H9 (cell line): ENCODE results near the gene TBC1D22A. TPM values are rescaled to one million over a fixed set of nuclear protein-coding genes. Genes with fewer than 3 reads are reported as not detected.

Source experiments
- DNase-seq: peaks from one replicate; pipeline ENCODE4 v3.0.0-alpha.2; 2017
- H2AFZ ChIP-seq: one replicate; pipeline ENCODE4 v1.6.1; 2013; ENCODE audit warnings: mild to moderate bottlenecking, low read length, control low read depth, moderate library complexity
- H2AK5ac ChIP-seq: 2 replicates; pipeline ENCODE4 v1.6.1; 2013; ENCODE audit warnings: low read length, control low read depth, mixed read lengths; ENCODE audit not compliant: insufficient read length
- H2BK120ac ChIP-seq: one replicate; pipeline ENCODE4 v1.6.1; 2013; ENCODE audit warnings: low read depth, mild to moderate bottlenecking, low read length, control low read depth, inconsistent platforms; ENCODE audit not compliant: poor library complexity, severe bottlenecking
- H2BK12ac ChIP-seq: 2 replicates; pipeline ENCODE4 v1.6.1; 2013; ENCODE audit warnings: low read length, control low read depth, mixed read lengths, low read depth; ENCODE audit not compliant: insufficient read length
- H2BK15ac ChIP-seq: 2 replicates; pipeline ENCODE4 v1.6.1; 2013; ENCODE audit warnings: low read depth, low read length, control low read depth
- H2BK20ac ChIP-seq: one replicate; pipeline ENCODE4 v1.6.1; 2013; ENCODE audit warnings: low read depth, mild to moderate bottlenecking, low read length, control low read depth, inconsistent platforms; ENCODE audit not compliant: poor library complexity, severe bottlenecking
- H2BK5ac ChIP-seq: 2 replicates; pipeline ENCODE4 v1.6.1; 2013; ENCODE audit warnings: low read length, control low read depth, mixed read lengths; ENCODE audit not compliant: insufficient read length
- H3K14ac ChIP-seq: 2 replicates; pipeline ENCODE4 v1.6.1; 2013; ENCODE audit warnings: low read length, control low read depth; ENCODE audit not compliant: insufficient read depth
- H3K18ac ChIP-seq: 2 replicates; pipeline ENCODE4 v1.6.1; 2013; ENCODE audit warnings: low read depth, mild to moderate bottlenecking, mixed read lengths, low read length, control low read depth; ENCODE audit not compliant: insufficient read length
- H3K23ac ChIP-seq: 2 replicates; pipeline ENCODE4 v1.6.1; 2013; ENCODE audit warnings: low read length, control low read depth, mixed read lengths, low read depth; ENCODE audit not compliant: insufficient read length
- H3K23me2 ChIP-seq: 2 replicates; pipeline ENCODE4 v1.6.1; 2013; ENCODE audit warnings: low read depth, mild to moderate bottlenecking, mixed read lengths, low read length, control low read depth; ENCODE audit not compliant: insufficient read length, poor library complexity, severe bottlenecking
- H3K27ac ChIP-seq: 2 replicates; pipeline ENCODE4 v1.5.1; 2013; ENCODE audit warnings: low read length, control low read depth, mixed read lengths, low read depth; ENCODE audit not compliant: insufficient read length
- H3K27me3 ChIP-seq: 2 replicates; pipeline ENCODE4 v1.6.1; 2013; ENCODE audit warnings: low read length, control low read depth, inconsistent platforms; ENCODE audit not compliant: insufficient read depth
- H3K4ac ChIP-seq: 2 replicates; pipeline ENCODE4 v1.6.1; 2013; ENCODE audit warnings: low read depth, mild to moderate bottlenecking, control low read depth, inconsistent platforms, low read length, moderate library complexity
- H3K4me1 ChIP-seq: 2 replicates; pipeline ENCODE4 v1.6.1; 2013; ENCODE audit warnings: low read length, control low read depth, inconsistent platforms; ENCODE audit not compliant: insufficient read depth
- H3K4me2 ChIP-seq: 2 replicates; pipeline ENCODE4 v1.6.1; 2013; ENCODE audit warnings: low read length, control low read depth, mixed read lengths; ENCODE audit not compliant: insufficient read length, insufficient read depth
- H3K56ac ChIP-seq: 2 replicates; pipeline ENCODE4 v1.6.1; 2013; ENCODE audit warnings: low read depth, mild to moderate bottlenecking, mixed read lengths, low read length, control low read depth; ENCODE audit not compliant: insufficient read length
- H3K79me1 ChIP-seq: 2 replicates; pipeline ENCODE4 v1.6.1; 2013; ENCODE audit warnings: low read depth, mild to moderate bottlenecking, moderate library complexity, low read length, control low read depth, inconsistent platforms; ENCODE audit not compliant: insufficient read depth, poor library complexity, severe bottlenecking
- H3K79me2 ChIP-seq: 2 replicates; pipeline ENCODE4 v1.6.1; 2013; ENCODE audit warnings: low read length, control low read depth, inconsistent platforms; ENCODE audit not compliant: insufficient read depth
- H3K9ac ChIP-seq: 2 replicates; pipeline ENCODE4 v1.6.1; 2013; ENCODE audit warnings: low read length, control low read depth, mixed read lengths; ENCODE audit not compliant: insufficient read length; ENCODE audit errors: extremely low read depth
- H3K9me3 ChIP-seq: one replicate; pipeline ENCODE4 v1.6.1; 2013; ENCODE audit warnings: low read depth, low read length, inconsistent platforms; ENCODE audit not compliant: control insufficient read depth
- H3T11ph ChIP-seq: one replicate; pipeline ENCODE4 v1.6.1; 2013; ENCODE audit warnings: mild to moderate bottlenecking, low read length, control low read depth, inconsistent platforms
- H4K20me1 ChIP-seq: one replicate; pipeline ENCODE4 v1.6.1; 2013; ENCODE audit not compliant: control insufficient read depth, insufficient read length, insufficient read depth
- H4K5ac ChIP-seq: 2 replicates; pipeline ENCODE4 v1.6.1; 2013; ENCODE audit warnings: low read depth, mild to moderate bottlenecking, mixed read lengths, low read length, control low read depth; ENCODE audit not compliant: insufficient read length
- H4K8ac ChIP-seq: replicated peaks from 2 replicates; pipeline ENCODE4 v1.6.1; 2013; ENCODE audit warnings: low read length, control low read depth, mixed read lengths, low read depth; ENCODE audit not compliant: insufficient read length
- H4K91ac ChIP-seq: 2 replicates; pipeline ENCODE4 v1.6.1; 2013; ENCODE audit warnings: low read depth, mild to moderate bottlenecking, moderate library complexity, mixed read lengths, low read length, control low read depth; ENCODE audit not compliant: insufficient read length
- H3K27ac Mint-ChIP-seq, 3 experiments: 2 replicates in 2 of 3; 3 replicates in 1 of 3; pipeline ENCODE4 v1.8.0; 2020 to 2021; ENCODE audit warnings: mixed read lengths in 3 of 3, mild to moderate bottlenecking in 1 of 3, moderate library complexity in 1 of 3
- H3K27me3 Mint-ChIP-seq: 2 replicates; pipeline ENCODE4 v1.8.0; 2021; ENCODE audit warnings: low read depth, mild to moderate bottlenecking, moderate library complexity, mixed read lengths
- H3K36me3 Mint-ChIP-seq, 3 experiments: 2 replicates in 2 of 3; 3 replicates in 1 of 3; pipeline ENCODE4 v1.8.0; 2020 to 2021; ENCODE audit warnings: low read depth in 3 of 3, mixed read lengths in 3 of 3; ENCODE audit not compliant: insufficient read depth in 1 of 3
- H3K4me1 Mint-ChIP-seq, 2 experiments: 2 replicates each; pipeline ENCODE4 v1.8.0; 2020; ENCODE audit warnings: mixed read lengths in 2 of 2
- H3K4me3 Mint-ChIP-seq, 2 experiments: 2 replicates in 1 of 2; 3 replicates in 1 of 2; pipeline ENCODE4 v1.8.0; 2020 to 2021; ENCODE audit warnings: mild to moderate bottlenecking in 2 of 2, mixed read lengths in 2 of 2, moderate library complexity in 1 of 2
- H3K9me3 Mint-ChIP-seq, 2 experiments: 2 replicates in 1 of 2; 3 replicates in 1 of 2; pipeline ENCODE4 v1.8.0; 2020; ENCODE audit warnings: mild to moderate bottlenecking in 2 of 2, mixed read lengths in 2 of 2, moderate library complexity in 1 of 2
- WGBS: extraction: QIAGEN DNeasy Blood & Tissue Kit; methylation state at CpG from one replicate; pipeline ENCODE4 v1.1.7; 2013; ENCODE audit warnings: missing lambda C conversion rate, low lambda C conversion rate, mixed read lengths; ENCODE audit not compliant: insufficient read length; ENCODE audit errors: extremely low coverage; 5-methylcytosine and 5-hydroxymethylcytosine counted together
- total RNA-seq: library from RNA; stranded (reverse); gene quantifications from 2 replicates; pipeline ENCODE4 v1.2.1, GENCODE V29; 2021
- TF ChIP-seq, protein P1 (sequence below): fragments of 200-600 bp; sonication (generic); conservative IDR thresholded peaks from 3 replicates; pipeline ENCODE4 v1.8.0; 2021; ENCODE audit warnings: antibody characterized with exemption, mild to moderate bottlenecking

The TBC1D22A gene
- total RNA-seq, 1 experiment from 2014 or later = 20.8 TPM

DNA sequence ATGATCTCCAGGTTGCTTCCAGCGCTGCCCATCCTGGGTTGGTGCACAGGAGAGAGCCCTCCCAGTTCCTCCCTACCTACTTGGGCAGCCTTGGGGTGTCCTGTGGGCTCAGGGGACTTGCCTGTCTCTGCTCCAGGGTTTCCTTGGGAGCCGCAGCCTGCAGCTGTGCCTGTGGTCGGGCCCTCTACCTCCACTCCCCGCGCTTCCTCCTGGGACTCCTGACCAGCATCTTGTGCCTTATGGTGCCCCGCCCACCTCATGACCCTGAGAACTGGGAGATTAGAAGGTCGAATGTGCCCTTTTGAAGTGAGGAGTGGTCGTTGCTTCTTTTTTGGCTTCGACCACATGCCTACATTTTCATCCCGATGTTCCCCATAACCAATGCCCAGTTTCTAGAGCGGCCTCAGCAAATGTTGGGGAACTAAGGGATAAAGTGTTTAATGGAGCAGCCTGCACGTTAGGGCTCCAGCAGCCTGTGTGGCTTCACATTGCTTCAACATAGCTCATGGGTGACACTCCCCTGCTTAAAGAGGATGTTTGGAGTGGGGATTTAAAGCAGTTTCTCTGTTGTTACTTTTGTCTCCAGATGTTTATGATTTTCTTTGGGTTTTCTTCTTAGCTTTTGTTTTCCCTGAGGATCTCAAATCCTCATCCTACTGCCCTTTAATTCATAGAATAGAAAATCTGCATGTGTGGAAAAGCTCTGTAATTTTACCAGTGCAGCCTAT is 248.8 kb downstream of the TBC1D22A start:
- TF ChIP-seq, protein P1, sequence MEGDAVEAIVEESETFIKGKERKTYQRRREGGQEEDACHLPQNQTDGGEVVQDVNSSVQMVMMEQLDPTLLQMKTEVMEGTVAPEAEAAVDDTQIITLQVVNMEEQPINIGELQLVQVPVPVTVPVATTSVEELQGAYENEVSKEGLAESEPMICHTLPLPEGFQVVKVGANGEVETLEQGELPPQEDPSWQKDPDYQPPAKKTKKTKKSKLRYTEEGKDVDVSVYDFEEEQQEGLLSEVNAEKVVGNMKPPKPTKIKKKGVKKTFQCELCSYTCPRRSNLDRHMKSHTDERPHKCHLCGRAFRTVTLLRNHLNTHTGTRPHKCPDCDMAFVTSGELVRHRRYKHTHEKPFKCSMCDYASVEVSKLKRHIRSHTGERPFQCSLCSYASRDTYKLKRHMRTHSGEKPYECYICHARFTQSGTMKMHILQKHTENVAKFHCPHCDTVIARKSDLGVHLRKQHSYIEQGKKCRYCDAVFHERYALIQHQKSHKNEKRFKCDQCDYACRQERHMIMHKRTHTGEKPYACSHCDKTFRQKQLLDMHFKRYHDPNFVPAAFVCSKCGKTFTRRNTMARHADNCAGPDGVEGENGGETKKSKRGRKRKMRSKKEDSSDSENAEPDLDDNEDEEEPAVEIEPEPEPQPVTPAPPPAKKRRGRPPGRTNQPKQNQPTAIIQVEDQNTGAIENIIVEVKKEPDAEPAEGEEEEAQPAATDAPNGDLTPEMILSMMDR = no peak
- no peaks in the 10 kb centered on the region for H3K79me2 ChIP-seq
- no peak overlapping the region for H2BK15ac ChIP-seq
- DNase-seq = no peak
- no peak overlapping the region for H3K4me2 ChIP-seq
- no peaks in the 10 kb centered on the region for H3K23me2 ChIP-seq
- no peaks in the 10 kb centered on the region; a peak in 1 of 7 replicates for H3K36me3 Mint-ChIP-seq
- H3K4me1 ChIP-seq = no peaks in the 10 kb centered on the region
- no peak overlapping the region for H3K27ac ChIP-seq
- no peak overlapping the region for H3K18ac ChIP-seq
- H3K4me3 Mint-ChIP-seq = no peak overlapping the region
- no peaks in the 10 kb centered on the region; the same call in 1 of the 2 replicates for H3K27me3 Mint-ChIP-seq
- H3K9ac ChIP-seq = no peak overlapping the region
- H4K91ac ChIP-seq = no peak overlapping the region
- WGBS = no CpG with 5 or more reads among the region's 12 CpGs
- H2BK12ac ChIP-seq = no peak overlapping the region
- H4K5ac ChIP-seq = no peak overlapping the region
- H3K9me3 ChIP-seq = no peaks in the 10 kb centered on the region
- H4K20me1 ChIP-seq = no peaks in the 10 kb centered on the region
- no peak overlapping the region for H3K56ac ChIP-seq
- H3K27me3 ChIP-seq = no peaks in the 10 kb centered on the region
- no peak overlapping the region for H3K4ac ChIP-seq
- no peaks in the 10 kb centered on the region for H3K9me3 Mint-ChIP-seq
- H3K79me1 ChIP-seq = no peaks in the 10 kb centered on the region
- H2AFZ ChIP-seq = no peak overlapping the region
- H2BK20ac ChIP-seq = no peak overlapping the region
- no peak overlapping the region for H2BK5ac ChIP-seq
- no peak overlapping the region for H3K23ac ChIP-seq
- H4K8ac ChIP-seq = no peak overlapping the region
- peaks cover 13 to 17% of the 10 kb centered on the region in 2 experiments for H3K4me1 Mint-ChIP-seq
- H3K14ac ChIP-seq = no peak overlapping the region; the same call in 1 of the 2 replicates
- no peak overlapping the region for H2BK120ac ChIP-seq
- H3K27ac Mint-ChIP-seq = no peak overlapping the region; a peak in 1 of 7 replicates
- H3T11ph ChIP-seq = no peak overlapping the region
- no peak overlapping the region for H2AK5ac ChIP-seq
